GM12878 (cell line): ENCODE results near the gene MARCHF9. TPM values are rescaled to one million over a fixed set of nuclear protein-coding genes. Genes with fewer than 3 reads are reported as not detected.
"Not testable (repeated sequence)": the region's sequence is repeated elsewhere in the genome, so short reads cannot be mapped to it uniquely, and the experiment has no call there.

ENCODE experiments used
- ATAC-seq: fragments of 200-7000 bp; cut with Tn5 transposase; 3 replicates; pipeline ENCODE4 v1.9.1; 2020; ENCODE audit warnings: mild to moderate bottlenecking, moderate library complexity
- BruUV-seq: library from RNA; stranded (reverse); fragments of 400-500 nt; replicated peaks from 2 replicates; lab custom pipeline; 2021; lab: Mats Ljungman, UMichigan
- CTCF ChIA-PET: fragments of 300-600 bp; sonication (Branson Sonifier 250); formaldehyde crosslinking; extraction: SDS; loops from one replicate; lab custom pipeline; 2021; ENCODE audit warnings: inconsistent platforms; lab: Yijun Ruan, JAX
- POLR2A ChIA-PET: fragments of 350-600 bp; formaldehyde crosslinking; extraction: SDS; loops from one replicate; lab custom pipeline; 2021; ENCODE audit warnings: inconsistent platforms; lab: Charles Lee
- RAD21 ChIA-PET: fragments of 300-600 bp; sonication (Branson Sonifier 250); formaldehyde crosslinking; loops from one replicate; lab custom pipeline; 2023; ENCODE audit warnings: antibody characterized with exemption; ENCODE audit not compliant: unreplicated experiment; lab: Charles Lee
- SMC1A ChIA-PET: fragments of 300-600 bp; sonication (Branson Sonifier 250); formaldehyde crosslinking; loops from one replicate; lab custom pipeline; 2023; ENCODE audit not compliant: unreplicated experiment, uncharacterized antibody; lab: Charles Lee
- DNase-seq: peaks from one replicate; pipeline ENCODE4 v3.0.0-alpha.2; 2011; ENCODE audit warnings: low read depth, low spot score
- FAIRE-seq: peaks from 3 replicates; lab custom pipeline; 2011; peaks lifted over from hg19 to GRCh38; lab: Jason Lieb, UNC
- H2AFZ ChIP-seq: 2 replicates; pipeline ENCODE4 v1.6.0; 2011; ENCODE audit warnings: low read depth, low read length, control low read depth; ENCODE audit not compliant: control insufficient read depth
- H3K27ac ChIP-seq: 2 replicates; pipeline ENCODE4 v1.5.1; 2011; ENCODE audit warnings: control low read depth; ENCODE audit not compliant: control insufficient read depth, insufficient read depth
- H3K27me3 ChIP-seq, 2 experiments: replicated peaks in 1 of 2; 2 replicates each; pipeline versions ENCODE4 v1.6.0 to v1.6.1; 2011; ENCODE audit warnings: low read length in 1 of 2; ENCODE audit not compliant: control insufficient read depth in 2 of 2, insufficient read depth in 2 of 2
- H3K36me3 ChIP-seq, 2 experiments: 2 replicates each; pipeline ENCODE4 v1.5.1; 2011; ENCODE audit warnings: low read length in 1 of 2; ENCODE audit not compliant: control insufficient read depth in 2 of 2, insufficient read depth in 2 of 2
- H3K4me1 ChIP-seq: 2 replicates; pipeline ENCODE4 v1.6.1; 2011; ENCODE audit warnings: mild to moderate bottlenecking, low read length, moderate library complexity, mixed read lengths; ENCODE audit not compliant: control insufficient read depth, insufficient read depth
- H3K4me2 ChIP-seq: 2 replicates; pipeline ENCODE4 v1.6.0; 2011; ENCODE audit warnings: control low read depth; ENCODE audit not compliant: control insufficient read depth, insufficient read depth
- H3K4me3 ChIP-seq: fragments of 200-600 bp; sonication (generic); 2 replicates; pipeline ENCODE4 v1.5.1; 2016
- H3K79me2 ChIP-seq: 2 replicates; pipeline ENCODE4 v1.6.0; 2011; ENCODE audit warnings: low read length; ENCODE audit not compliant: control insufficient read depth, insufficient read depth
- H3K9ac ChIP-seq: 2 replicates; pipeline ENCODE4 v1.8.0; 2011; ENCODE audit warnings: low read length, control low read depth, mixed read lengths; ENCODE audit not compliant: control insufficient read depth, insufficient read depth
- H3K9me3 ChIP-seq: replicated peaks from 3 replicates; pipeline ENCODE4 v1.5.1; 2011; ENCODE audit warnings: mild to moderate bottlenecking, low read length; ENCODE audit not compliant: control insufficient read depth, insufficient read depth
- H4K20me1 ChIP-seq: 2 replicates; pipeline ENCODE4 v1.6.0; 2011; ENCODE audit not compliant: control insufficient read depth, insufficient read depth
- ELK1 ChIP-seq: IDR thresholded peaks from 2 replicates; pipeline ENCODE4 v1.6.1; 2012; ENCODE audit warnings: low read depth, low read length, improper control_type of control experiment
- IRF4 ChIP-seq: IDR thresholded peaks from 2 replicates; pipeline ENCODE4 v1.6.1; 2011; ENCODE audit warnings: low read depth, low read length
- KLF5 ChIP-seq: fragments of 450-650 bp; IDR thresholded peaks from 2 replicates; pipeline ENCODE4 v1.6.1; 2014; ENCODE audit warnings: mild to moderate bottlenecking; ENCODE audit not compliant: partially characterized antibody
- MLLT1 ChIP-seq: fragments of 450-650 bp; IDR thresholded peaks from 2 replicates; pipeline ENCODE4 v1.6.1; 2016; ENCODE audit warnings: mild to moderate bottlenecking
- NFYA ChIP-seq: IDR thresholded peaks from 2 replicates; pipeline ENCODE4 v1.6.1; 2011; ENCODE audit warnings: low read depth, mild to moderate bottlenecking, low read length, improper control_type of control experiment, borderline replicate concordance
- NKRF ChIP-seq: fragments of 450-650 bp; conservative IDR thresholded peaks from 2 replicates; pipeline ENCODE4 v1.6.1; 2017; ENCODE audit warnings: mild to moderate bottlenecking, moderate library complexity
- POLR2A ChIP-seq: IDR thresholded peaks from 2 replicates; pipeline ENCODE4 v1.6.1; 2011; ENCODE audit warnings: low read depth, mild to moderate bottlenecking, low read length
- SPI1 ChIP-seq: IDR thresholded peaks from 2 replicates; pipeline ENCODE4 v1.6.1; 2011; ENCODE audit warnings: low read depth, mild to moderate bottlenecking, low read length, moderate library complexity, borderline replicate concordance; ENCODE audit not compliant: insufficient read depth
- TCF12 ChIP-seq: IDR thresholded peaks from 2 replicates; pipeline ENCODE4 v1.6.1; 2011; ENCODE audit warnings: low read depth, mild to moderate bottlenecking, low read length
- WGBS: methylation state at CpG from one replicate; pipeline ENCODE4 v1.1.6; 2016; ENCODE audit warnings: low lambda C conversion rate; ENCODE audit not compliant: insufficient replicate concordance, insufficient coverage; ENCODE audit errors: missing lambda C conversion rate; 5-methylcytosine and 5-hydroxymethylcytosine counted together
- in situ Hi-C: fragments of 300-500 bp; cut with MboI; formaldehyde crosslinking; loops from 9 replicates; pipeline ENCODE4 v1.14.3; 2018; ENCODE audit warnings: mixed read lengths
- intact Hi-C: fragments of 100-400 bp; cut with micrococcal nuclease; formaldehyde crosslinking; loops from one replicate; pipeline ENCODE4 v1.14.2; 2022; ENCODE audit not compliant: unreplicated experiment
- polyA plus RNA-seq, 11 experiments: library from polyadenylated mRNA; depleted of rRNA in 4 of 11; unstranded in 6 of 11; stranded (reverse) in 5 of 11; fragments of >200 nt; fragmentation: Nextera tagmentation in 4 of 11; fragmentation: Illumina TruSeq in 1 of 11; extraction: Ambion mirVana in 4 of 11; extraction: Trizol in 1 of 11; gene quantifications; 1 replicate in 1 of 11; 2 replicates in 10 of 11; pipeline versions ENCODE4 v1.2.1 to v1.2.3, GENCODE V29; 2011 to 2016; ENCODE audit warnings: inconsistent platforms in 2 of 11, missing spikeins in 2 of 11, low read depth in 1 of 11
- total RNA-seq, 4 experiments: library from RNA; depleted of rRNA in 3 of 4; stranded (reverse); fragments of >200 nt in 3 of 4; fragmentation: Illumina TruSeq in 1 of 4; extraction: Trizol in 1 of 4; gene quantifications; 2 replicates each; pipeline versions ENCODE4 v1.2.1 to v1.2.3, GENCODE V29; 2013 to 2021

Gene MARCHF9
- total and polyA plus RNA-seq, 10 of the 15 experiments (the other 5 are each of a cell fraction or from before 2014, with no cell fraction given) = 2.4 to 29.3 (median 13.0) TPM

GRCh38 chr12:57715036-57715748, 39.7 kb upstream of the MARCHF9 start:
- H3K79me2 ChIP-seq, ATAC-seq, FAIRE-seq, H3K9me3 ChIP-seq, H2AFZ ChIP-seq, RAD21 ChIA-PET, H3K9ac ChIP-seq, H3K27ac ChIP-seq, intact Hi-C loops, BruUV-seq, in situ Hi-C loops, H3K27me3 ChIP-seq, DNase-seq, CTCF ChIA-PET, H3K4me3 ChIP-seq, H3K4me2 ChIP-seq, H4K20me1 ChIP-seq, H3K4me1 ChIP-seq: not testable (repeated sequence)
- 30% methylated on average over 6 of the region's 6 CpGs for WGBS
- H3K36me3 ChIP-seq = peaks cover 11 to 18% of the 10 kb centered on the region in 2 experiments
- SMC1A ChIA-PET = interaction anchor here (1.2 kb wide), 1 partner anchor 223 kb away, joined by 3 read pairs; no protein-coding TSS in a partner anchor
- peak; percentile 62 for TF ChIP-seq SPI1
- POLR2A ChIA-PET = interaction anchor here (1.1 kb wide), 1 partner anchor 12 kb away, joined by 5 read pairs; no protein-coding TSS in a partner anchor

GRCh38 chr12:57715786-57716185, 39.1 kb upstream of the MARCHF9 start:
- H2AFZ ChIP-seq = no peak overlapping the region
- no peak overlapping the region for H3K9ac ChIP-seq
- no peak overlapping the region for H3K27ac ChIP-seq
- no peaks in the 10 kb centered on the region for H3K27me3 ChIP-seq
- POLR2A ChIA-PET = no interaction called here
- ATAC-seq (no peak), FAIRE-seq (no peak), DNase-seq (no peak)
- H3K36me3 ChIP-seq = peaks cover 11 to 19% of the 10 kb centered on the region in 2 experiments
- no peaks in the 10 kb centered on the region for H3K9me3 ChIP-seq
- H3K79me2 ChIP-seq = no peaks in the 10 kb centered on the region
- BruUV-seq = no TSS peak
- SMC1A ChIA-PET = no interaction called here
- intact Hi-C loops = no loop called here
- no peak overlapping the region for H3K4me2 ChIP-seq
- in situ Hi-C loops = no loop called here
- CTCF ChIA-PET = no interaction called here
- RAD21 ChIA-PET = no interaction called here
- no peak for TF ChIP-seq NFYA
- TF ChIP-seq TCF12 = no peak
- no peak for TF ChIP-seq NKRF
- TF ChIP-seq KLF5 = no peak
- TF ChIP-seq ELK1 = no peak
- TF ChIP-seq POLR2A = no peak; the same call in 1 of the 2 replicates
- TF ChIP-seq MLLT1 = no peak
- TF ChIP-seq IRF4 = no peak
- no peaks in the 10 kb centered on the region for H3K4me1 ChIP-seq
- no peaks in the 10 kb centered on the region for H4K20me1 ChIP-seq
- no peak overlapping the region for H3K4me3 ChIP-seq
- WGBS = 74% methylated on average over 11 of the region's 12 CpGs
